Nephron progenitor cell (in vitro differentiated cells): Measurements from ENCODE around the gene ZFYVE27.

Source experiments
- DNase-seq: peaks from one replicate; pipeline ENCODE4 v3.0.0; 2021
- H3K27ac Mint-ChIP-seq: 2 replicates; pipeline ENCODE4 v1.8.0; 2021; ENCODE audit warnings: mild to moderate bottlenecking, moderate library complexity, mixed read lengths
- H3K27me3 Mint-ChIP-seq: 2 replicates; pipeline ENCODE4 v1.8.0; 2021; ENCODE audit warnings: mild to moderate bottlenecking, low read depth, mixed read lengths; ENCODE audit not compliant: poor library complexity
- H3K36me3 Mint-ChIP-seq: 2 replicates; pipeline ENCODE4 v1.8.0; 2021; ENCODE audit warnings: low read depth, mixed read lengths
- H3K4me1 Mint-ChIP-seq: 2 replicates; pipeline ENCODE4 v1.8.0; 2021; ENCODE audit warnings: mixed read lengths
- H3K4me3 Mint-ChIP-seq: 2 replicates; pipeline ENCODE4 v1.8.0; 2021; ENCODE audit warnings: mild to moderate bottlenecking, moderate library complexity, mixed read lengths
- H3K9me3 Mint-ChIP-seq: 2 replicates; pipeline ENCODE4 v1.8.0; 2021; ENCODE audit warnings: mild to moderate bottlenecking, moderate library complexity, mixed read lengths
- CTCF ChIP-seq: fragments of 200-600 bp; sonication (generic); IDR thresholded peaks from 2 replicates; pipeline ENCODE4 v1.5.0; 2021; ENCODE audit warnings: antibody characterized with exemption

Gene ZFYVE27

GRCh38 chr10:97766106-97766810 lies 29.3 kb downstream of the ZFYVE27 start:
- Mint-ChIP-seq H3K27ac (no peak overlapping the region), H3K9me3 (no peaks in the 10 kb centered on the region), H3K4me3 (no peak overlapping the region), H3K27me3 (peaks cover 44% of the 10 kb centered on the region), H3K36me3 (peaks cover 5% of the 10 kb centered on the region), H3K4me1 (peaks cover 16% of the 10 kb centered on the region)
- no peak for TF ChIP-seq CTCF
- DNase-seq, result no peak

GRCh38 chr10:97766996-97767924 lies 30.3 kb downstream of the ZFYVE27 start:
- no peak for DNase-seq
- no peaks in the 10 kb centered on the region for H3K36me3 Mint-ChIP-seq
- peaks cover 20% of the 10 kb centered on the region for H3K4me1 Mint-ChIP-seq
- no peaks in the 10 kb centered on the region for H3K9me3 Mint-ChIP-seq
- peaks cover 52% of the 10 kb centered on the region for H3K27me3 Mint-ChIP-seq
- H3K27ac Mint-ChIP-seq, result no peak overlapping the region
- no peak overlapping the region for H3K4me3 Mint-ChIP-seq
- no peak for TF ChIP-seq CTCF

GRCh38 chr10:97768322-97769315 lies 31.7 kb downstream of the ZFYVE27 start:
- Mint-ChIP-seq H3K4me3 (no peak overlapping the region), H3K27me3 (peaks cover 60% of the 10 kb centered on the region), H3K9me3 (no peaks in the 10 kb centered on the region), H3K36me3 (no peaks in the 10 kb centered on the region), H3K4me1 (peaks cover 22% of the 10 kb centered on the region), H3K27ac (no peak overlapping the region)
- no peak for DNase-seq
- TF ChIP-seq CTCF, result no peak

- no peak for DNase-seq
- no peak for TF ChIP-seq CTCF
- no peaks in the 10 kb centered on the region for H3K36me3 Mint-ChIP-seq
- H3K4me1 Mint-ChIP-seq, result peaks cover 12% of the 10 kb centered on the region
- H3K27me3 Mint-ChIP-seq, result peaks cover 76% of the 10 kb centered on the region
- peak overlapping the region; percentile 77 for H3K4me3 Mint-ChIP-seq
- no peak overlapping the region for H3K27ac Mint-ChIP-seq
- H3K9me3 Mint-ChIP-seq, result no peaks in the 10 kb centered on the region
Observed at GRCh38 chr10:97770255-97770654, 33.3 kb downstream of the ZFYVE27 start.

- DNase-seq, result peak; percentile 57
- Mint-ChIP-seq H3K27ac (no peak overlapping the region), H3K4me3 (peak overlapping the region; percentile 77), H3K27me3 (peaks cover 80% of the 10 kb centered on the region), H3K36me3 (no peaks in the 10 kb centered on the region), H3K4me1 (peaks cover 12% of the 10 kb centered on the region), H3K9me3 (no peaks in the 10 kb centered on the region)
- no peak for TF ChIP-seq CTCF
Observed at GRCh38 chr10:97771055-97771891, 34.3 kb downstream of the ZFYVE27 start.
